ENCODE data around the gene LAMC3.

DNA sequence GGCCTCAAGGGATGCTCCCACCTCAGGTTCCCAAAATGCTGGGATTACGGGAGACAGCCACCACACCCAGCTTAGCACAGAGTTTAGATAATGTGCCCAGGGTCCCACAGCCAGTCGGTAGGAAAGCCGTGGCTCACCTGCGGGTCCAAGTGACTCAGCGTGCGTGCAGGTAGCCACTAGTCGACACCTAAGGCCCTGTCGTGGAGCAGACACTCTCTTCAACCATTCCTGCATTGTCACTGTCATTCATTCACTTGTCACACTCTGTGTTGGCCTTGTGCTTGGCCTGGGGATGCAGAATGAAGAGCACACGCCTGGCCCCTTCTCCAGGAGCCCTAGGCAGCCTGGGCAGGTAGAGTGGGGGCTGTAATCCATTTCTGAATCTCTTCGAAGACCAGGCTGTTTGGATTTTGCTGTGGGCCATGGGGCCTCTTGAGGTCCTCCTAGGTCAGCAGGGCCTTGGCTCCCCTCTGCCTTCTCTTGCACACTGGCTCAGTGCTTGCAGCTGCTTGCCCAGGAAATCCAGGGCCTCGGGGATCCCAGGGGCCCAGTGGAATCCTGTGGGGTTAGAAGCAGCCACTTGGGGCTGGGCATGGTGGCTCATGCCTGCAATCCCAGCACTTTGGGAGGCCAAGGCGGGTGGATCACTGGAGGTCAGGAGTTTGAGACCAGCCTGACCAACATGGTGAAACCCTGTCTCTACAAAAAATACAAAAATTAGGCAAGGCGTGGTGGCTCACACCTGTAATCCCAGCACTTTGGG, 81.2 kb downstream of the LAMC3 start:
- TF ChIP-seq, protein P1, sequence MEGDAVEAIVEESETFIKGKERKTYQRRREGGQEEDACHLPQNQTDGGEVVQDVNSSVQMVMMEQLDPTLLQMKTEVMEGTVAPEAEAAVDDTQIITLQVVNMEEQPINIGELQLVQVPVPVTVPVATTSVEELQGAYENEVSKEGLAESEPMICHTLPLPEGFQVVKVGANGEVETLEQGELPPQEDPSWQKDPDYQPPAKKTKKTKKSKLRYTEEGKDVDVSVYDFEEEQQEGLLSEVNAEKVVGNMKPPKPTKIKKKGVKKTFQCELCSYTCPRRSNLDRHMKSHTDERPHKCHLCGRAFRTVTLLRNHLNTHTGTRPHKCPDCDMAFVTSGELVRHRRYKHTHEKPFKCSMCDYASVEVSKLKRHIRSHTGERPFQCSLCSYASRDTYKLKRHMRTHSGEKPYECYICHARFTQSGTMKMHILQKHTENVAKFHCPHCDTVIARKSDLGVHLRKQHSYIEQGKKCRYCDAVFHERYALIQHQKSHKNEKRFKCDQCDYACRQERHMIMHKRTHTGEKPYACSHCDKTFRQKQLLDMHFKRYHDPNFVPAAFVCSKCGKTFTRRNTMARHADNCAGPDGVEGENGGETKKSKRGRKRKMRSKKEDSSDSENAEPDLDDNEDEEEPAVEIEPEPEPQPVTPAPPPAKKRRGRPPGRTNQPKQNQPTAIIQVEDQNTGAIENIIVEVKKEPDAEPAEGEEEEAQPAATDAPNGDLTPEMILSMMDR (IDR thresholded peaks at IDR 0.05) = no peak
- no peak for TF ChIP-seq POLR2A (IDR thresholded peaks at IDR 0.05)
- TF ChIP-seq POLR2AphosphoS5 (IDR thresholded peaks at IDR 0.05) = no peak

Measured in prostate gland (tissue), 2 donors.